GM21515 (cell line): ENCODE measurements around the gene ZNF550.

ENCODE experiments used
- ATAC-seq: cut with Tn5 transposase; IDR thresholded peaks from one replicate; pipeline ENCODE4 v1.9.1; 2021; ENCODE audit not compliant: unreplicated experiment

The ZNF550 gene

GRCh38 chr19:57559404-57560025, at the start of gene ZNF550:
TSS of gene ZNF550 (minus strand) at chr19:57559863. CDS start at chr19:57559682, 181 bp downstream.
- ATAC-seq: peak; percentile 93

- ATAC-seq: no peak
Measured at GRCh38 chr19:57606931-57607330, 47.3 kb upstream of the ZNF550 start.

GRCh38 chr19:57599761-57600383, 40.2 kb upstream of the ZNF550 start, which contains the start of gene ZNF530:
TSS of gene ZNF530 (plus strand) at chr19:57599885. CDS start at chr19:57604346, 4,461 bp downstream.
- peak; percentile 92 for ATAC-seq

GRCh38 chr19:57599377-57599760, 39.7 kb upstream of the ZNF550 start:
- ATAC-seq: peak; percentile 23

- no peak for ATAC-seq
Measured at GRCh38 chr19:57587529-57587928, 27.9 kb upstream of the ZNF550 start.

- ATAC-seq: no peak
Measured at GRCh38 chr19:57583521-57584416, 24.1 kb upstream of the ZNF550 start, which contains the start of gene ZIK1. TSS of gene ZIK1 (plus strand) at chr19:57584145. CDS start at chr19:57584357, 212 bp downstream.

GRCh38 chr19:57583104-57583520, 23.4 kb upstream of the ZNF550 start:
- no peak for ATAC-seq

GRCh38 chr19:57578487-57579205, 19.0 kb upstream of the ZNF550 start, which contains the start of gene ZNF416:
TSS of gene ZNF416 (minus strand) at chr19:57578911. CDS start at chr19:57578704, 207 bp downstream.
- ATAC-seq: peak; percentile 94

- no peak for ATAC-seq
Measured at GRCh38 chr19:57576661-57577060, 17.0 kb upstream of the ZNF550 start.

- no peak for ATAC-seq
Measured at GRCh38 chr19:57572415-57572947, 12.8 kb upstream of the ZNF550 start.

- no peak for ATAC-seq
Measured at GRCh38 chr19:57570707-57571106, 11.0 kb upstream of the ZNF550 start.

GRCh38 chr19:57566396-57567265, 7.0 kb upstream of the ZNF550 start:
- ATAC-seq: no peak

GRCh38 chr19:57563547-57563946, 3.9 kb upstream of the ZNF550 start:
- ATAC-seq: no peak

- no peak for ATAC-seq
Measured at GRCh38 chr19:57560049-57560491, 407 bp upstream of the ZNF550 start.

GRCh38 chr19:57559008-57559403, 657 bp downstream of the ZNF550 start:
- no peak for ATAC-seq

- ATAC-seq: no peak
Measured at GRCh38 chr19:57558525-57558924, 1.1 kb downstream of the ZNF550 start.

GRCh38 chr19:57557659-57558058, 2.0 kb downstream of the ZNF550 start:
- no peak for ATAC-seq

GRCh38 chr19:57552432-57552831, 7.2 kb downstream of the ZNF550 start:
- no peak for ATAC-seq

GRCh38 chr19:57546513-57546912, 13.2 kb downstream of the ZNF550 start:
- no peak for ATAC-seq
